Common myeloid progenitor, CD34-positive (primary cell): Measurements from ENCODE around the gene CAP2.

Source experiments
- CTCF ChIA-PET: fragments of 350-600 bp; sonication (Branson Sonifier 250); formaldehyde crosslinking; loops from one replicate; lab custom pipeline; 2021; ENCODE audit warnings: antibody characterized with exemption; lab: Charles Lee
- POLR2A ChIA-PET: fragments of 350-600 bp; sonication (Branson Sonifier 250); formaldehyde crosslinking; loops from one replicate; lab custom pipeline; 2021; ENCODE audit warnings: antibody characterized with exemption; lab: Charles Lee
- DNase-seq, 3 donors: peaks; one replicate each; pipeline versions ENCODE4 v3.0.0 to v3.0.0-alpha.2; 2013
- H3K27ac ChIP-seq, 2 experiments: 1 replicate in 1 of 2; 2 replicates in 1 of 2; pipeline ENCODE4 v1.7.0; 2013; ENCODE audit warnings: inconsistent platforms in 2 of 2, low read length in 2 of 2, mild to moderate bottlenecking in 2 of 2, low read depth in 1 of 2, moderate library complexity in 1 of 2; ENCODE audit not compliant: severe bottlenecking in 2 of 2, insufficient read depth in 1 of 2, poor library complexity in 1 of 2
- H3K27me3 ChIP-seq, 5 experiments: replicated peaks in 2 of 5; 1 replicate in 3 of 5; 2 replicates in 2 of 5; pipeline versions ENCODE4 v1.6.1 to v1.7.0; 2013; ENCODE audit warnings: low read length in 4 of 5, mild to moderate bottlenecking in 2 of 5, moderate library complexity in 2 of 5, inconsistent platforms in 1 of 5; ENCODE audit not compliant: insufficient read depth in 5 of 5, control insufficient read depth in 4 of 5
- H3K36me3 ChIP-seq, 4 experiments: 1 replicate in 2 of 4; 2 replicates in 2 of 4; pipeline versions ENCODE4 v1.6.1 to v1.7.0; 2013; ENCODE audit warnings: low read length in 3 of 4, control low read depth in 1 of 4, mild to moderate bottlenecking in 1 of 4; ENCODE audit not compliant: control insufficient read depth in 4 of 4, insufficient read depth in 4 of 4
- H3K4me1 ChIP-seq, 4 experiments: 1 replicate in 3 of 4; 2 replicates in 1 of 4; pipeline versions ENCODE4 v1.6.1 to v1.7.1; 2013; ENCODE audit warnings: low read length in 3 of 4, mild to moderate bottlenecking in 3 of 4, control low read depth in 1 of 4, inconsistent platforms in 1 of 4, moderate library complexity in 1 of 4; ENCODE audit not compliant: control insufficient read depth in 4 of 4, insufficient read depth in 4 of 4; ENCODE audit errors: control extremely low read depth in 1 of 4
- H3K4me3 ChIP-seq, 7 experiments: 1 replicate in 4 of 7; 2 replicates in 3 of 7; pipeline versions ENCODE4 v1.5.1 to v1.7.0; 2013; ENCODE audit warnings: mild to moderate bottlenecking in 7 of 7, low read length in 6 of 7, moderate library complexity in 6 of 7, inconsistent platforms in 2 of 7, low read depth in 2 of 7, control low read depth in 1 of 7; ENCODE audit not compliant: insufficient read depth in 4 of 7, control insufficient read depth in 1 of 7; ENCODE audit errors: extremely low read depth in 1 of 7
- H3K9me3 ChIP-seq, 5 experiments: 1 replicate in 4 of 5; 2 replicates in 1 of 5; pipeline versions ENCODE4 v1.6.1 to v1.7.1; 2013; ENCODE audit warnings: low read length in 4 of 5, mild to moderate bottlenecking in 2 of 5, inconsistent platforms in 1 of 5, low read depth in 1 of 5, moderate library complexity in 1 of 5; ENCODE audit not compliant: control insufficient read depth in 4 of 5, insufficient read depth in 2 of 5; ENCODE audit errors: control extremely low read depth in 1 of 5
- WGBS: methylation state at CpG from one replicate; pipeline ENCODE4 v1.1.5; 2013; ENCODE audit not compliant: insufficient coverage; 5-methylcytosine and 5-hydroxymethylcytosine counted together

Gene CAP2

GRCh38 chr6:17355404-17355774 is 38.0 kb upstream of the CAP2 start:
- no peak for DNase-seq
- H3K36me3 ChIP-seq, result no peaks in the 10 kb centered on the region
- no peaks in the 10 kb centered on the region for H3K4me1 ChIP-seq
- peaks cover 0 to 4% (median 2%) of the 10 kb centered on the region in 5 experiments for H3K27me3 ChIP-seq
- H3K9me3 ChIP-seq, result peaks cover 0 to 2% (median 0%) of the 10 kb centered on the region in 5 experiments
- H3K27ac ChIP-seq, result no peak overlapping the region
- ChIA-PET POLR2A (no interaction called here), CTCF (interaction anchor here (1.6 kb wide), 1 partner anchor 14 kb away, joined by 4 read pairs; no protein-coding TSS in a partner anchor)
- no peak overlapping the region for H3K4me3 ChIP-seq
- no CpG with 5 or more reads among the region's 2 CpGs for WGBS

- Histone ChIP-seq H3K9me3 (peaks cover 0 to 2% (median 0%) of the 10 kb centered on the region in 5 experiments), H3K27me3 (peaks cover 0 to 4% (median 2%) of the 10 kb centered on the region in 5 experiments), H3K4me3 (no peak overlapping the region), H3K4me1 (no peaks in the 10 kb centered on the region), H3K36me3 (no peaks in the 10 kb centered on the region), H3K27ac (no peak overlapping the region)
- POLR2A ChIA-PET, result no interaction called here
- no peak for DNase-seq
- CTCF ChIA-PET, result no interaction called here
Measured at GRCh38 chr6:17358515-17358914, 34.9 kb upstream of the CAP2 start.

GRCh38 chr6:17360564-17360963 is 32.8 kb upstream of the CAP2 start:
- POLR2A ChIA-PET, result no interaction called here
- 100% methylated on average over 1 of the region's 4 CpGs for WGBS
- no peaks in the 10 kb centered on the region for H3K36me3 ChIP-seq
- H3K4me1 ChIP-seq, result no peaks in the 10 kb centered on the region
- H3K27ac ChIP-seq, result no peak overlapping the region
- H3K9me3 ChIP-seq, result peaks cover 0 to 2% (median 0%) of the 10 kb centered on the region in 5 experiments
- DNase-seq, result no peak
- H3K4me3 ChIP-seq, result no peak overlapping the region
- peaks cover 0 to 4% (median 0%) of the 10 kb centered on the region in 5 experiments for H3K27me3 ChIP-seq
- CTCF ChIA-PET, result no interaction called here

- Histone ChIP-seq H3K27me3 (peaks cover 0 to 4% (median 0%) of the 10 kb centered on the region in 5 experiments), H3K4me3 (no peak overlapping the region), H3K4me1 (no peaks in the 10 kb centered on the region), H3K36me3 (no peaks in the 10 kb centered on the region), H3K27ac (no peak overlapping the region), H3K9me3 (peaks cover 0 to 2% (median 0%) of the 10 kb centered on the region in 5 experiments)
- POLR2A ChIA-PET, result no interaction called here
- 97% methylated on average over 3 of the region's 3 CpGs for WGBS
- no peak for DNase-seq
- CTCF ChIA-PET, result no interaction called here
Measured at GRCh38 chr6:17361013-17361412, 32.4 kb upstream of the CAP2 start.

- Histone ChIP-seq H3K27ac (no peak overlapping the region), H3K4me1 (no peaks in the 10 kb centered on the region), H3K4me3 (no peak overlapping the region), H3K9me3 (peaks cover 0 to 14% (median 0%) of the 10 kb centered on the region in 5 experiments), H3K36me3 (no peaks in the 10 kb centered on the region), H3K27me3 (no peaks in the 10 kb centered on the region)
- no peak for DNase-seq
- ChIA-PET CTCF (no interaction called here), POLR2A (interaction anchor here (0.7 kb wide), 1 partner anchor 46 kb away, joined by 3 read pairs; no protein-coding TSS in a partner anchor)
Measured at GRCh38 chr6:17365961-17366360, 27.4 kb upstream of the CAP2 start.

GRCh38 chr6:17367868-17368267 is 25.5 kb upstream of the CAP2 start:
- H3K4me3 ChIP-seq, result no peak overlapping the region
- peak in 1 of 3 donors; percentile 4 for DNase-seq
- ChIA-PET POLR2A (no interaction called here), CTCF (no interaction called here)
- WGBS, result 100% methylated on average over 1 of the region's 1 CpG
- no peaks in the 10 kb centered on the region for H3K27me3 ChIP-seq
- H3K9me3 ChIP-seq, result peaks cover 0 to 14% (median 0%) of the 10 kb centered on the region in 5 experiments
- no peaks in the 10 kb centered on the region for H3K36me3 ChIP-seq
- no peaks in the 10 kb centered on the region for H3K4me1 ChIP-seq
- no peak overlapping the region for H3K27ac ChIP-seq

- Histone ChIP-seq H3K27ac (no peak overlapping the region), H3K9me3 (peaks cover 0 to 1% (median 0%) of the 10 kb centered on the region in 5 experiments), H3K4me1 (no peaks in the 10 kb centered on the region), H3K36me3 (no peaks in the 10 kb centered on the region), H3K27me3 (peaks cover 0 to 8% (median 0%) of the 10 kb centered on the region in 5 experiments), H3K4me3 (no peak overlapping the region)
- ChIA-PET POLR2A (no interaction called here), CTCF (no interaction called here)
- WGBS, result 88% methylated on average over 3 of the region's 7 CpGs
- no peak for DNase-seq
Measured at GRCh38 chr6:17381424-17382147, 11.8 kb upstream of the CAP2 start.
